Endothelial cell (in vitro differentiated cells): ENCODE measurements around the gene OR8B8. TPM values are rescaled to one million over a fixed set of nuclear protein-coding genes. Genes with fewer than 3 reads are reported as not detected.
"Not testable (repeated sequence)": the region's sequence is repeated elsewhere in the genome, so short reads cannot be mapped to it uniquely, and the experiment has no call there.

Experiments used
- DNase-seq: peaks from one replicate; pipeline ENCODE4 v3.0.0; 2021; ENCODE audit warnings: low spot score
- H3K27ac Mint-ChIP-seq: one replicate; pipeline ENCODE4 v1.8.0; 2021; ENCODE audit warnings: mixed read lengths, inconsistent platforms; ENCODE audit not compliant: unreplicated experiment
- H3K27me3 Mint-ChIP-seq: one replicate; pipeline ENCODE4 v1.8.0; 2021; ENCODE audit warnings: mild to moderate bottlenecking, moderate library complexity, mixed read lengths, inconsistent platforms; ENCODE audit not compliant: unreplicated experiment
- H3K36me3 Mint-ChIP-seq: one replicate; pipeline ENCODE4 v1.8.0; 2021; ENCODE audit warnings: mild to moderate bottlenecking, low read depth, mixed read lengths, inconsistent platforms; ENCODE audit not compliant: unreplicated experiment
- H3K4me1 Mint-ChIP-seq: one replicate; pipeline ENCODE4 v1.8.0; 2021; ENCODE audit warnings: mild to moderate bottlenecking, mixed read lengths, inconsistent platforms; ENCODE audit not compliant: unreplicated experiment
- H3K4me3 Mint-ChIP-seq: one replicate; pipeline ENCODE4 v1.8.0; 2021; ENCODE audit warnings: mild to moderate bottlenecking, mixed read lengths, inconsistent platforms; ENCODE audit not compliant: unreplicated experiment
- H3K9me3 Mint-ChIP-seq: one replicate; pipeline ENCODE4 v1.8.0; 2021; ENCODE audit warnings: mixed read lengths, inconsistent platforms; ENCODE audit not compliant: unreplicated experiment
- CTCF ChIP-seq: fragments of 200-600 bp; sonication (generic); IDR thresholded peaks from one replicate; pipeline ENCODE4 v1.5.0; 2021; ENCODE audit warnings: antibody characterized with exemption; ENCODE audit not compliant: unreplicated experiment
- total RNA-seq: library from RNA; stranded (reverse); fragmentation: NEBNext Ultra II Directional; extraction: Animal tissue kit (Norgen Biotek cat#: 25700); gene quantifications from one replicate; pipeline ENCODE4 v1.2.1, GENCODE V29; 2021; ENCODE audit not compliant: unreplicated experiment

Gene OR8B8
- total RNA-seq, 1 donor from 2014 or later, result 0.28 TPM

DNA sequence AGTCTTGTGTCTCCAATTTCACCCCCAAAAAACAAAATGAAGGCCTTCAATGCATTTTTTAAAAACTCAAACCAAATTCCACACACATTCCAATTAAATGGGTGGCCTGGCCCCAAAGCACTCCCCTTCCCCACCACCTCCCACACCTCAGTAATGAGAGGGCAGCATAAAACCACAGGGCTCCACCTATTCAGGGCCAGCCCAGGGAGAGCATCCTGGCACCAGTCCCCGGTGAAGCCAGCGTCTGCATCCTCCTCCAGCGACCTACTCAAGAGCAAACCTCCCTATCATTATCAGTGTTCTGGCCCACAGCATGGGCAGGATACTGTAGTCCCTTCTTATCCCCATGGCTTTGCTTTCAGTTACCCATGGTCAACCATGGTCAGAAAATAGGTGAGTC is 17.8 kb upstream of the OR8B8 start:
- H3K4me1 Mint-ChIP-seq, result peaks cover 54% of the 10 kb centered on the region
- peaks cover 3% of the 10 kb centered on the region for H3K27me3 Mint-ChIP-seq
- peak overlapping the region; percentile 93 for H3K27ac Mint-ChIP-seq
- H3K4me3 Mint-ChIP-seq, result no peak overlapping the region
- no peaks in the 10 kb centered on the region for H3K36me3 Mint-ChIP-seq
- DNase-seq, result no peak
- no peak for TF ChIP-seq CTCF
- no peaks in the 10 kb centered on the region for H3K9me3 Mint-ChIP-seq

DNA sequence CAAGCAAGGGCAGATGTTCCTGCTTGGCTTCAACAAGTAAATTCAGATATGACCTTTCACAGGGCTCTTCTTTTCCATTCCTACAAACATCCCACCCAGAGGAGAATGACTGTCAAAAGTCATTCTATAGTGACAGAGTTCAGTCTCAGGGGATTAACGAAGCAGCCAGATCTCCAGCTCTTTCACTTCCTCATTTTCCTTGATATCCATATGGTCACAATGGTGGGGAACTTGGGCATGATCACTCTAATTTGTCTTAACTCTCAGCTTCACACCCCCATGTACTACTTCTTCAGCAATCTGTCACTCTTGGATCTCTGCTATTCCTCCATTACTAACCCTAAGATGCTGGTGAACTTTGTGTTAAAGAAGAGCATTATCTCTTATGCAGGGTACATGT is 15.0 kb upstream of the OR8B8 start:
- H3K36me3 Mint-ChIP-seq, result no peaks in the 10 kb centered on the region
- no peak overlapping the region for H3K27ac Mint-ChIP-seq
- no peak overlapping the region for H3K4me3 Mint-ChIP-seq
- peaks cover 2% of the 10 kb centered on the region for H3K27me3 Mint-ChIP-seq
- no peak for DNase-seq
- H3K9me3 Mint-ChIP-seq, result no peaks in the 10 kb centered on the region
- H3K4me1 Mint-ChIP-seq, result peaks cover 49% of the 10 kb centered on the region
- TF ChIP-seq CTCF, result no peak

- not testable (repeated sequence) for H3K4me3 Mint-ChIP-seq, H3K27ac Mint-ChIP-seq, H3K27me3 Mint-ChIP-seq, H3K9me3 Mint-ChIP-seq, H3K36me3 Mint-ChIP-seq, DNase-seq
- peaks cover 41% of the 10 kb centered on the region for H3K4me1 Mint-ChIP-seq
Observed at GRCh38 chr11:124459379-124459778, 13.9 kb upstream of the OR8B8 start.

GRCh38 chr11:124454552-124454951 is 9.1 kb upstream of the OR8B8 start:
- no peaks in the 10 kb centered on the region for H3K9me3 Mint-ChIP-seq
- no peak for TF ChIP-seq CTCF
- H3K27ac Mint-ChIP-seq, result no peak overlapping the region
- H3K4me1 Mint-ChIP-seq, result peaks cover 7% of the 10 kb centered on the region
- H3K4me3 Mint-ChIP-seq, result no peak overlapping the region
- no peak for DNase-seq
- H3K36me3 Mint-ChIP-seq, result no peaks in the 10 kb centered on the region
- no peaks in the 10 kb centered on the region for H3K27me3 Mint-ChIP-seq

GRCh38 chr11:124446916-124447315 is 1.4 kb upstream of the OR8B8 start:
- Mint-ChIP-seq H3K27ac (no peak overlapping the region), H3K4me3 (no peak overlapping the region), H3K27me3 (no peaks in the 10 kb centered on the region), H3K36me3 (no peaks in the 10 kb centered on the region), H3K4me1 (peaks cover 14% of the 10 kb centered on the region), H3K9me3 (no peaks in the 10 kb centered on the region)
- DNase-seq, result no peak
- TF ChIP-seq CTCF, result no peak

- DNase-seq, result no peak
- no peak overlapping the region for H3K4me3 Mint-ChIP-seq
- H3K4me1 Mint-ChIP-seq, result peaks cover 14% of the 10 kb centered on the region
- no peaks in the 10 kb centered on the region for H3K9me3 Mint-ChIP-seq
- H3K27ac Mint-ChIP-seq, result no peak overlapping the region
- H3K27me3 Mint-ChIP-seq, result peaks cover 2% of the 10 kb centered on the region
- no peaks in the 10 kb centered on the region for H3K36me3 Mint-ChIP-seq
- TF ChIP-seq CTCF, result no peak
Observed at GRCh38 chr11:124442847-124443246, 2.6 kb downstream of the OR8B8 start.
